HEK293 (cell line): ENCODE data around the gene SUSD6.

ENCODE experiments used
- PRDM10 ChIP-seq: fragments of 450-650 bp; formaldehyde crosslinking; IDR thresholded peaks from 2 replicates; pipeline ENCODE4 v1.5.1; 2016; ENCODE audit warnings: missing biosample characterization, missing genetic modification characterization
- SP2 ChIP-seq: fragments of 450-650 bp; formaldehyde crosslinking; IDR thresholded peaks from 2 replicates; pipeline ENCODE4 v1.5.1; 2016; ENCODE audit warnings: missing biosample characterization, missing genetic modification characterization
- ZBTB49 ChIP-seq: fragments of 450-650 bp; formaldehyde crosslinking; IDR thresholded peaks from 2 replicates; pipeline ENCODE4 v1.5.1; 2016; ENCODE audit warnings: missing biosample characterization, missing genetic modification characterization, low read depth
- ZBTB7A ChIP-seq: fragments of 450-650 bp; formaldehyde crosslinking; IDR thresholded peaks from 2 replicates; pipeline ENCODE4 v1.5.1; 2016; ENCODE audit warnings: low read depth, missing biosample characterization, missing genetic modification characterization
- ZFHX2 ChIP-seq: fragments of 450-650 bp; formaldehyde crosslinking; conservative IDR thresholded peaks from 2 replicates; pipeline ENCODE4 v1.5.1; 2016; ENCODE audit warnings: missing biosample characterization, missing genetic modification characterization
- ZNF138 ChIP-seq: fragments of 450-650 bp; formaldehyde crosslinking; IDR thresholded peaks from 2 replicates; pipeline ENCODE4 v1.5.1; 2016; ENCODE audit warnings: missing biosample characterization, missing genetic modification characterization, borderline replicate concordance
- ZNF146 ChIP-seq: fragments of 450-650 bp; formaldehyde crosslinking; IDR thresholded peaks from 2 replicates; pipeline ENCODE4 v1.5.1; 2016; ENCODE audit warnings: missing biosample characterization, missing genetic modification characterization
- TF ChIP-seq, protein P1 (sequence below): fragments of 450-650 bp; formaldehyde crosslinking; IDR thresholded peaks from 2 replicates; pipeline ENCODE4 v1.5.1; 2016; ENCODE audit warnings: missing biosample characterization, missing genetic modification characterization
- TF ChIP-seq, protein P2 (sequence below): fragments of 450-650 bp; formaldehyde crosslinking; IDR thresholded peaks from 2 replicates; pipeline ENCODE4 v1.5.1; 2016; ENCODE audit warnings: missing biosample characterization, missing genetic modification characterization, low read depth
- TF ChIP-seq, protein P3 (sequence below): fragments of 450-650 bp; formaldehyde crosslinking; IDR thresholded peaks from 2 replicates; pipeline ENCODE4 v1.5.1; 2016; ENCODE audit warnings: missing biosample characterization, missing genetic modification characterization

GRCh38 chr14:69584389-69584788 is 27.0 kb upstream of the SUSD6 start:
- TF ChIP-seq, protein P1, sequence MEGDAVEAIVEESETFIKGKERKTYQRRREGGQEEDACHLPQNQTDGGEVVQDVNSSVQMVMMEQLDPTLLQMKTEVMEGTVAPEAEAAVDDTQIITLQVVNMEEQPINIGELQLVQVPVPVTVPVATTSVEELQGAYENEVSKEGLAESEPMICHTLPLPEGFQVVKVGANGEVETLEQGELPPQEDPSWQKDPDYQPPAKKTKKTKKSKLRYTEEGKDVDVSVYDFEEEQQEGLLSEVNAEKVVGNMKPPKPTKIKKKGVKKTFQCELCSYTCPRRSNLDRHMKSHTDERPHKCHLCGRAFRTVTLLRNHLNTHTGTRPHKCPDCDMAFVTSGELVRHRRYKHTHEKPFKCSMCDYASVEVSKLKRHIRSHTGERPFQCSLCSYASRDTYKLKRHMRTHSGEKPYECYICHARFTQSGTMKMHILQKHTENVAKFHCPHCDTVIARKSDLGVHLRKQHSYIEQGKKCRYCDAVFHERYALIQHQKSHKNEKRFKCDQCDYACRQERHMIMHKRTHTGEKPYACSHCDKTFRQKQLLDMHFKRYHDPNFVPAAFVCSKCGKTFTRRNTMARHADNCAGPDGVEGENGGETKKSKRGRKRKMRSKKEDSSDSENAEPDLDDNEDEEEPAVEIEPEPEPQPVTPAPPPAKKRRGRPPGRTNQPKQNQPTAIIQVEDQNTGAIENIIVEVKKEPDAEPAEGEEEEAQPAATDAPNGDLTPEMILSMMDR (tag by site-specific recombination): no peak
- TF ChIP-seq ZBTB7A: no peak
- TF ChIP-seq, protein P2, sequence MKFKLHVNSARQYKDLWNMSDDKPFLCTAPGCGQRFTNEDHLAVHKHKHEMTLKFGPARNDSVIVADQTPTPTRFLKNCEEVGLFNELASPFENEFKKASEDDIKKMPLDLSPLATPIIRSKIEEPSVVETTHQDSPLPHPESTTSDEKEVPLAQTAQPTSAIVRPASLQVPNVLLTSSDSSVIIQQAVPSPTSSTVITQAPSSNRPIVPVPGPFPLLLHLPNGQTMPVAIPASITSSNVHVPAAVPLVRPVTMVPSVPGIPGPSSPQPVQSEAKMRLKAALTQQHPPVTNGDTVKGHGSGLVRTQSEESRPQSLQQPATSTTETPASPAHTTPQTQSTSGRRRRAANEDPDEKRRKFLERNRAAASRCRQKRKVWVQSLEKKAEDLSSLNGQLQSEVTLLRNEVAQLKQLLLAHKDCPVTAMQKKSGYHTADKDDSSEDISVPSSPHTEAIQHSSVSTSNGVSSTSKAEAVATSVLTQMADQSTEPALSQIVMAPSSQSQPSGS (tag by site-specific recombination): no peak
- TF ChIP-seq ZNF138 (tag by site-specific recombination): no peak
- no peak for TF ChIP-seq ZBTB49 (tag by site-specific recombination)
- TF ChIP-seq, protein P3, sequence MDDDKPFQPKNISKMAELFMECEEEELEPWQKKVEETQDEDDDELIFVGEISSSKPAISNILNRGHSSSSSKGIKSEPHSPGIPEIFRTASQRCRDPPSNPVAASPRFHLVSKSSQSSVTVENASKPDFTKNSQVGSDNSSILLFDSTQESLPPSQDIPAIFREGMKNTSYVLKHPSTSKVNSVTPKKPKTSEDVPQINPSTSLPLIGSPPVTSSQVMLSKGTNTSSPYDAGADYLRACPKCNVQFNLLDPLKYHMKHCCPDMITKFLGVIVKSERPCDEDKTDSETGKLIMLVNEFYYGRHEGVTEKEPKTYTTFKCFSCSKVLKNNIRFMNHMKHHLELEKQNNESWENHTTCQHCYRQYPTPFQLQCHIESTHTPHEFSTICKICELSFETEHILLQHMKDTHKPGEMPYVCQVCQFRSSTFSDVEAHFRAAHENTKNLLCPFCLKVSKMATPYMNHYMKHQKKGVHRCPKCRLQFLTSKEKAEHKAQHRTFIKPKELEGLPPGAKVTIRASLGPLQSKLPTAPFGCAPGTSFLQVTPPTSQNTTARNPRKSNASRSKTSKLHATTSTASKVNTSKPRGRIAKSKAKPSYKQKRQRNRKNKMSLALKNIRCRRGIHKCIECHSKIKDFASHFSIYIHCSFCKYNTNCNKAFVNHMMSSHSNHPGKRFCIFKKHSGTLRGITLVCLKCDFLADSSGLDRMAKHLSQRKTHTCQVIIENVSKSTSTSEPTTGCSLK (tag by site-specific recombination): no peak
- no peak for TF ChIP-seq PRDM10 (tag by site-specific recombination)
- TF ChIP-seq ZNF146 (tag by site-specific recombination): no peak
- TF ChIP-seq SP2: no peak
- no peak for TF ChIP-seq ZFHX2 (tag by site-specific recombination)
